Measurements from ENCODE around the gene GALC. TPM values are rescaled to one million over a fixed set of nuclear protein-coding genes. Genes with fewer than 3 reads are reported as not detected.

GALC gene
- total RNA-seq, 1 experiment from 2014 or later = 819 TPM

DNA sequence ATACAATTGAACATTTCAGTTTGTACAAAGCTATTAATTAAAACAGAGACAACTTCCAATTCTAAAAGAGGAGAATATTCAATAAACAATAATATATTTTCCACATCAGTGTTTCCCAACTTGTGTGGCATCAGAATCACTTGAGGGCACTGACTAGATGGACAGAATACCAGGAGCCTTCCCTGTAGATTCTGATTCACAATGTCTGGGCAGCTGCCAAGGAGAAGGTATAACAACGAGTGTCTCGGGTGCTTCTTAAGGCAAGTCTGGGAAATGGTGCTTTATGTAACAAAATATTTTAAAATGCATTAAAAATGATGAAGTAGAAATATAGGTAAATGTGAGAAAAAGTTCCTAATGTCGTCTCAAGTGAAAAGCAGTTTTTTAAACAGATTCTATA lies 26.2 kb downstream of the GALC start:
- no peak for DNase-seq (ENCODE audit: extremely low read depth, low read depth)

DNA sequence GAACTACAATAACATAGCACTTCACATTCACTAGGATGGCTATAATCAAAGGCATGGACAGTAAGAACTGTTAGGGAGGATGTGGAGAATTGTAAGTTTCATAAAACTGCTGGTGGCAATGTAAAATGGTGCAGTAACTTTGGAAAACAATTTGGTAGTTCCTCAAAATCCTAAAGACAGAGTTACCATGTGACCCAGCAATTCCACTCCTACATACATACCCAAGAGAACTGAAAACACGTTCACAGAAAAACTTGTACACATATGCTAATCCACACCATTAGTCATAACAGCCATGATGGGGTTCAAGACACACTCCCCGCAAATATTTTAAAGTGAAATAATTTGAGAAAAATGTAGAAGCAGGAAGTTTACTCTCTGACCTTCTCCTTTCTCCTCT lies 31.7 kb downstream of the GALC start:
- no peak for DNase-seq (ENCODE audit: extremely low read depth, low read depth)

DNA sequence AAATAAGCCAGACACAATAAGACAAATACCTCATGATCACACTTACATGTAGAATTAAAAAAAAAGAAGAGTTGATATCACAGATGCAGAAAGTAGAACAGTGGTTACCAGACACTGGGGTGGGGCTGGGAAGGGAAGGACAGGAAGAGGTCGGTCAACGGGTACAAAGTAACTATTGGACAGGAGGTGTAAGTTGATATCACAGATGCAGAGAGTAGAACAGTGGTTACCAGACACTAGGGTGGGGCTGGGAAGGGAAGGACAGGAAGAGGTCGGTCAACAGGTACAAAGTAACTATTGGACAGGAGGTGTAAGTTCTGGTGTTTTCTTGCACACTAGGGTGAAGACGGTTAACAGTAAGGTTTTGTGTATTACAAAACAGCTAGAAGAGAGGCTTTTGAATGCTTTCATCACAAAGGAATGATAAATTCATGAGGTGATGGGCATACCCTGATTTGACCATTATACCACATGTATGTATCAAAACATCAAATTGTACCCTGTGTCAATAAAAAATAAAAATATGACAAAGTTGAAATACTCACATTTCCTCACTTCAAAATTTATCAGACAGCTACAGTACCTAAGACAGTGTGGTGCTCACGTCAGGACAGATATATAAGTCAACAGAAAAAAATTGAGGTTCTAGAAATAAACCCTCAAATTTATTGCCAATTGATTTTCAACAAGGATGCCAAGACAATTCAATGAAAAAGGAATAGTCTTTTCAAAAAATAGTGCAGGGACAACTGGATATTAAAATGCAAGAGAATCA lies 32.8 kb downstream of the GALC start:
- no peak for DNase-seq (ENCODE audit: extremely low read depth, low read depth)

DNA sequence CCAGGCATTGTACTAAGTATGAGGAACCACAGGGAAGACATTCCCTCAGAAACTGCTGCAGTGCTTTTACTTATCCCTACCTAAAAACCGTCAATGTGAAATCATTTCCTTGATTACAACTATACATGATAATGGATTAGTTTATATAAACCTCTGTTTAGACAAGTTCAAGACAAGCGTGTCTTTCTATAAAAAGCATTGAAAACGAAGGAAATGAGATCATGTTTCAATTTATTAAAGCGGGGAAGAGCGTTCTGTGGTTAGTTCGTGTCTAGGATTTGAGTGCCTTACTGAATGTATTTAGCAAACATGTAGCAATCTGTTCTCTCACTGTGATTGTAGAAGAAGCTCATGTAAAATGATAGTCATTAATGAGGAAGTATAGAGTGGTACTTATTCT lies 37.5 kb downstream of the GALC start:
- DNase-seq (ENCODE audit: extremely low read depth, low read depth) = no peak

- DNase-seq (ENCODE audit: extremely low read depth, low read depth) = no peak
These were observed 40.5 kb downstream of the GALC start for GRCh38 chr14:87952307-87953094.

DNA sequence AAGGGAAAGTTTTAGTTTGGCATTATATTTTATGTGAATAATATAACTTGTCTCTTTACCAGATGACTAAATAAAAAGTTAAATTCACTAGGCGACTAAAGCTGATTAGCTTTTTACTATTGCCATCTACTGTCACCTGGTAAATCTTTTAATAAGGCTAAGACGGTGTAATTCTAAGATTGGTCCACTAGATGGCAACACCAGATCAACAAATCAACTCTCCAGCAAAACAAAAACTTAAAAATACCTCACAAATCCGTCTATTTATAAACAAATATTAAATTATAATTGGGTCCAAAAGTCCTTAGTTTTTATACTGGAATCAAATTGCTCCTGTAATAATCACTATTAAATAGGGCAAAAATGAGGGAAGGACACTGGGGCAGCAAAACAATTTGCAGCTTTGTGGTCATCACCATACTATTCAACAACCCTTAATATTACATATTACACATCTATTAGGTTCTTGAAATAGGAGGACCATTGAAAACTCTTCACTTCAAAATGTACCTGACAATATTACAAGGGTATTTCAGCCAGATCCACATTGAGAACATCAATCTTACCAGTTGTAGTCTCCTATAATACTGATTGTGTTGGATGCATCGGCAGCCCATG lies 47.9 kb downstream of the GALC start:
- DNase-seq (ENCODE audit: extremely low read depth, low read depth) = peak; percentile 50

- no peak for DNase-seq (ENCODE audit: extremely low read depth, low read depth)
These were observed 52.1 kb downstream of the GALC start for GRCh38 chr14:87940894-87941293.

- no peak for DNase-seq (ENCODE audit: extremely low read depth, low read depth)
These were observed 52.6 kb downstream of the GALC start for GRCh38 chr14:87940382-87940781.

DNA sequence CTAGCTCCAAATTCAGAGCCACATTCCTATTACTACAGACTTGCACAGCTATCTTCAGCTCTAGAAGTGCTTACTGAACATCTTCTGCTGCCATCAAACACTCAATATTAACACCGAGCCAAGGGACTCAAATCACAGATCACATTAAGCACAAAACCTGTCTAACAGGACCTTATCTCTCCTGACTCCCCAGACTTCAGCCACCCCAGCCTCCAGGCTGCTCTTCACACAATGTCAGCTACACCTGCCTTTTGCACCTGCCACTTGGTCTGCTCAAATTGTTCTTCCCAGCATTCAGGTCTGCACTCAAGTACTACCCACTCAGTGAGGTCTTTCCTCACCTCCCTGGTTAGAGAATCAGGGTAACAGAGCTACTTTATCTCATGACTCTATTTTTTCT lies 57.1 kb downstream of the GALC start:
- DNase-seq (ENCODE audit: extremely low read depth, low read depth) = no peak

DNA sequence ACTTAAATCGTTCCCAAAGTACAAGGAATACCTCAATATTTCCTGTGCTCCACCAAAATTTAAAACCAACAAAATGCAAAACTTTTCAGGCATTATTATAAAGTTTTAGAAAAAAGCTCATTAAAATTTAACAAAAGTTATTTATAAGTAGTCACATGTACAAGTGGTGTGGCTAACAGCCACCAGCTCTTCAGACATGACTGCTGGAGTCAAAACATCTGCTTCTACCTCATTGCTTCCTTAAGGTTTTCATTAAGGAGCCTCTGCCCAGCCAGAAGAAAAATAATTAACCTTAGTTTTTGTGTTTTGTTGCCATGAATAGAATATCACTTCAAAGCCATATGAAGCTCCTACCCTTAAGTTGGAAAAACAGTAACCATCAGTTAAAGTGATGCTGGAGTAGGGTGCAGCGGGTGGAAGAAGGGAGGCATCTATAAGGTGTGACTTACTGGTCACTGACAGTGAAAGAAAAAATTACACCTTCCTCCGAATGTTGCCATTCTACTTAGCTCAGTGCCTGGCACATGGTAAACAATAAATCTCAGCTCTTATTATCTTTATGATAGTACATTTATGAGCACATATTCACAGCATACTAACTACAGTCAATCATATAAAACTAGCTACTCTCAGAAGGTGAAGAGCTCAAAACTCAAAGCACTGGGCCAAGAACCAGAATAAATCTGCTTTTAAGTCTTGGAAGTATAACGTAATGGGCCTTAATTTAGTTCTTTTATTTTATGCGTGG lies 57.7 kb downstream of the GALC start:
- no peak for DNase-seq (ENCODE audit: extremely low read depth, low read depth)

DNA sequence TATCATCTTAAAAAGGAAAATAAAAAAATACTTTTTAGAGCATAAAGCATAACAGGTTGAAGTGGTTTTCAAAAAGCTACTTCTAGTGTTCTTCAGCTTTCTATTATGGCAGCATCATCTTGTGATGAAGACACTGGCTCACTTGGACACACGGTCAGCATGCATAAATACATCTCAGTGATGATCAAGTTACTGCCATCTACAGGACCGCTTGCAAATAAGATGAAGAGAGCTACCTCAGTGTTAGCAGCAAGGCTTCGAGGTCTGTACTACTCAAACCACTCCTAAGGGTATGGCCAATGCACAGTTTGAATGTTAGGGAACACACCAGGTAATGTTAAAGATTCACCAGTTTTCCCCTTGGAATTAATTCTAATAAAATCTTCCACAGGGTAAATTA lies 58.8 kb downstream of the GALC start:
- no peak for DNase-seq (ENCODE audit: extremely low read depth, low read depth)

DNA sequence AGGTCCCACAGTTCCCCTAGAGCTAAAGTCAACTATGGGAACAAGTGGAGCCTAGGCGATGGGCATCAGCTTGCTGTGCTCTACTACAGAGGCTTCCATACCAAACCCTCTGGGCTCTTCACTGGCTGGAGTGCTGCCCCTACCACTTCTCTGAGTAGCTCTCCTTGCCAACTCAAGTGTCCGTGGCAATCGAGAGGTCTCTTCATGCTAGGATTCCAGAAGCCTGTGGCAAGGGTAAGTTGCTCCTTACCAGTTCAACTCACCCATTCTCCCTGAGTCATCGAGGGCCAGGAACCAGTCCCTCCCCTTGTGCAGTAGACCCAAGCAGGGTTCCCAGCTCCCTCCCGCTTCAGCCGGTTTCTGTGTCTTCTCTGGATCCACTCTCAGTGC lies 76.1 kb downstream of the GALC start:
- DNase-seq (ENCODE audit: extremely low read depth, low read depth) = no peak

DNA sequence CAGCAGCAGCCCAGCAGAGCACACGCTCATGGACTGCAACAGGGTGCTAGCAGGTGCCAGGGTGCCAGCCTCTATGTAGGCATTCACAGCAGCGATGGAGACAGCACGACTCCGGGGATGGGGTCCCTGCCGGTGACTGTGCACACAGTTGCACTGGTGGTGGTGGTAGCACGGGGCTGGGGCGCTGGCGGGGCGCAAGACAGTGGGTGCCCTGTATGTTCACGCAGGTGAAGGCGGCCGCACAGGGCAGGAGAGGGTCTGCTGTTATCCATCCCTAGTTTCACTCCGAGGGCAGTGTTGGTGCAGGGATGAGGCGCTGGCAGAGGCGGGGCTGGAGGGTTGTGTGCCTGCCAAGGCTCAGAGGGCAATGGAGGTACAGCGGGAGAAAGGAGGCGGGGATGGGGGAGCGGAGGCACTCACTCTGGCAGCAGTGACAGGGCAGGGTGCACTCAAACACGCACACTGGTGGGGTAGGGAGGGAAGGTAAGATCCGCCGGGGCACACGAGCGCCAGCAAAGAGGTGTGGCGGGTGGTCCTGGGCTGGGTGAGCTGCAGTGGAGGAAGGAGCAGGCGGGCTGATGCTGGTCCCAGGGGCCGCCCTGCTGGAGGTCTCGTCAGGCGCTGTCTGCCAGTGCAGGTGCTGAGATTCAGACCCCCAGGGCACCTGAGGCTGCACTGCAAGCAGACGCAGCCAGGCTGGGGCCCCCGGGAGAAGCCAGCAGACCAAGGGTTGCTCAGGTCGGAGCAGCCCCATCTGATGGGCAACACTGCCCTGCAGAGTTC lies 76.7 kb downstream of the GALC start:
- DNase-seq (ENCODE audit: extremely low read depth, low read depth) = no peak

DNA sequence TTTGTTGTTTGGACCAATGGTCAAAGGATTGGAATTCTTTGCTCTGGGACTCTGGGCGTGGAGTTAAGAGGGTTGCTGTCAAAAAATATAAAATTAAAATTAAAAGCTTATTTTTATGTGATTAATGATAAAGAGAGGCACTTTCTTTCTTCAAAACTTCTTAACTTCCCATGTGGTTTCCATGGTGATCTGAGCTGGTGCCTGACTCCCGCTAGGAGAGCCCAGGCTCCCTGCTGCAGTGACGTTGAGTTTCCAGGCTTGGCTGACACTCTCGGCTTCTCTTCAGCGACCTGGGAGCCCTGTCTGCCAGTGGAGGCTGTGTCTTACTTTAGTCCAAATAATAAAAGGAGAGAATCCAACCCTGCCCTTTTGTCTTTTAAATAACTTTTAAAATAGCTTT lies 84.4 kb downstream of the GALC start:
- DNase-seq (ENCODE audit: extremely low read depth, low read depth) = no peak

GRCh38 chr14:87901652-87902051 lies 91.3 kb downstream of the GALC start:
- no peak for DNase-seq (ENCODE audit: extremely low read depth, low read depth)

GRCh38 chr14:87901236-87901635 lies 91.7 kb downstream of the GALC start:
- no peak for DNase-seq (ENCODE audit: extremely low read depth, low read depth)

DNA sequence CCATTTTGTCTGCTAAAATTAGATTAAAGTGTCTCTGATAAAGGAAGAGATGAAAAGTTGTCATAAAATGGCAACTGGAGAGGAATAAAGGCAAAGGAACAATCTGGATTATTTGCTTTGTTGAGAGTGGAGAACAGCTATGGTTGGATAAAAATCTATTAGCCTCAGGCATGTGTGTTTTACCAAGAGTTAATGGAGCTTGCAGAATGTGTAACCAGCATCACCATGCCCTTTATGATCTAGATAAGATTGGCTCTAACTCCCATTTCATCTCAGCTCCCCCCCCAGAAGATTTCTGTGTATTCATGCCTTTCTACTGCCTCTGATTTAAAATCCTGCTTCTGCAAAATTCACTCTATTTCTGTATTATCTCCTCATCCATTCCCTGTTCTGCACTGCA lies 93.8 kb downstream of the GALC start:
- DNase-seq (ENCODE audit: extremely low read depth, low read depth) = no peak

GRCh38 chr14:87898301-87898700 lies 94.7 kb downstream of the GALC start:
- DNase-seq (ENCODE audit: extremely low read depth, low read depth) = no peak

DNA sequence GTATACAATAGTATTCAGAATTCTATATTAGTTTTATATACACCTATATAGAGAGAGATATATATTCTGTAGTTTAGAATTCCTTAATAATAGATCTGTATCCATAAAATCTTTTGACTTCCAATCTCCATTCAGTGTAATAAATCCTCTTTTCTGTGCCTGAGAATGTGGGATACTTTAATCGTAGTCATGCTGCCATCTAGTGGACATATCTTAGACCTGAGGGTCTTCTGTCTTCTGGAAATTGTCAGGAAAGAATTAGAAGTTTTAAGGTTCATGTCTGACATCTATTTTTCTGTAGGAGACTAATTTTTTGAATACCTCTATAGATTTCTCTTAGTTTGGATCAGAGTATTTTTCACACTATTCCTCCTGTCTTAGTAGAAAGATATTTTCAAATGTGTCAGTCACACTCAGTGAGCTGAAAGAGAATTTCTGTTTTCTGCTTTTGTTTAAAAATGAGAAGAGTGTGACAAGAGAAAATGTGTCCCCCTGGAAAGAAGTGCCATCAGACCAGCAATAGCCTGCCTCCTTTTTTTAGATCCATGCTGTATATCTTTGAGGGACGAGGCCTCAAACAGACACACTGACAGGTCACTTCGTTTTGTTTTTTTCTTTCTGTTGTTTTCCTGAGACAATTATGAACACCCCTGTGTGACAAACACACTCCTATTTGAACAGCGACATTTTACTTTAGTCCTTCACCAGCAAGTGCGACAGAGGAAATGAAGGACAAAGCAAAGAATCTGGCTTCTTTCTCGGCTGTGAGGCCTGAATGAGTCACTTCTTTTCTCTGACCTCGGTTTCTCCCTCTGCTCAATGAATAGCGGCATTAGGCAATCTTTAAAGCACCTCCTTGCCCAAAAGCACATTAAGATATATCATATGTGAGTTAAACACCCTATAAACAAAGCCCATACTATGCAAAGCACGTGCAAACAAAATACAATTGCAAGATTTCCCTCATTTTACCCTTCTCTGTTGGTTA lies 96.3 kb downstream of the GALC start:
- DNase-seq (ENCODE audit: extremely low read depth, low read depth) = peak; percentile 68

Measured in NCI-H460 (cell line).